Measurements from ENCODE around the gene ILRUN. TPM values are rescaled to one million over a fixed set of nuclear protein-coding genes. Genes with fewer than 3 reads are reported as not detected.

ILRUN gene
- total and polyA plus RNA-seq, 9 of the 15 experiments (the other 6 are each of a cell fraction or from before 2014, with no cell fraction given) = 24.9 to 78.9 (median 53.4) TPM

DNA sequence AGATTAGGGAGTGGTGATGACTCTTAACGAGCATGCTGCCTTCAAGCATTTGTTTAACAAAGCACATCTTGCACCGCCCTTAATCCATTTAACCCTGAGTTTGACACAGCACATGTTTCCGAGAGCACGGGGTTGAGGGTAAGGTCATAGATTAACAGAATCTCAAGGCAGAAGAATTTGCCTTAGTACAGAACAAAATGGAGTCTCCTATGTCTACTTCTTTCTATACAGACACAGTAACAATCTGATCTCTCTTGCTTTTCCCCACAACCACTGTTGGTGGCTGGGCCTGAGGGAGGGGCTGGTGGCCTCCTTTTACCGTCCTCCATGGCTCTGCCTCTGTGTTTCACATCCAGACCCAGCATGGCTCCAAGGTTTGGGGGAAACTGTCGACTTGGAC, 23.6 kb upstream of the ILRUN start (continued):
- TF ChIP-seq, protein P1, sequence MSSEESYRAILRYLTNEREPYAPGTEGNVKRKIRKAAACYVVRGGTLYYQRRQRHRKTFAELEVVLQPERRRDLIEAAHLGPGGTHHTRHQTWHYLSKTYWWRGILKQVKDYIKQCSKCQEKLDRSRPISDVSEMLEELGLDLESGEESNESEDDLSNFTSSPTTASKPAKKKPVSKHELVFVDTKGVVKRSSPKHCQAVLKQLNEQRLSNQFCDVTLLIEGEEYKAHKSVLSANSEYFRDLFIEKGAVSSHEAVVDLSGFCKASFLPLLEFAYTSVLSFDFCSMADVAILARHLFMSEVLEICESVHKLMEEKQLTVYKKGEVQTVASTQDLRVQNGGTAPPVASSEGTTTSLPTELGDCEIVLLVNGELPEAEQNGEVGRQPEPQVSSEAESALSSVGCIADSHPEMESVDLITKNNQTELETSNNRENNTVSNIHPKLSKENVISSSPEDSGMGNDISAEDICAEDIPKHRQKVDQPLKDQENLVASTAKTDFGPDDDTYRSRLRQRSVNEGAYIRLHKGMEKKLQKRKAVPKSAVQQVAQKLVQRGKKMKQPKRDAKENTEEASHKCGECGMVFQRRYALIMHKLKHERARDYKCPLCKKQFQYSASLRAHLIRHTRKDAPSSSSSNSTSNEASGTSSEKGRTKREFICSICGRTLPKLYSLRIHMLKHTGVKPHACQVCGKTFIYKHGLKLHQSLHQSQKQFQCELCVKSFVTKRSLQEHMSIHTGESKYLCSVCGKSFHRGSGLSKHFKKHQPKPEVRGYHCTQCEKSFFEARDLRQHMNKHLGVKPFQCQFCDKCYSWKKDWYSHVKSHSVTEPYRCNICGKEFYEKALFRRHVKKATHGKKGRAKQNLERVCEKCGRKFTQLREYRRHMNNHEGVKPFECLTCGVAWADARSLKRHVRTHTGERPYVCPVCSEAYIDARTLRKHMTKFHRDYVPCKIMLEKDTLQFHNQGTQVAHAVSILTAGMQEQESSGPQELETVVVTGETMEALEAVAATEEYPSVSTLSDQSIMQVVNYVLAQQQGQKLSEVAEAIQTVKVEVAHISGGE (CRISPR knock-in tag; IDR thresholded peaks at IDR 0.05) = 0 out of 6 replicates have a peak, but pooled peaks of 1 of the 3 experiments have one; percentile 56
- TF ChIP-seq TCFL5 (CRISPR knock-in tag; conservative IDR thresholded peaks at IDR 0.05) (peak; percentile 86), MAFG (tag; conservative IDR thresholded peaks at IDR 0.05) (peak; percentile 55), ZNF707 (CRISPR knock-in tag; conservative IDR thresholded peaks at IDR 0.05) (peak; percentile 65), KLF6 (CRISPR knock-in tag; IDR thresholded peaks at IDR 0.05; ENCODE audit: borderline replicate concordance) (peak; percentile 96), DPF2 (IDR thresholded peaks at IDR 0.05) (0 out of 2 replicates have a peak, but pooled peaks have one; percentile 17), MECOM (CRISPR knock-in tag; IDR thresholded peaks at IDR 0.05) (peak; percentile 92), ZNF324 (CRISPR knock-in tag; IDR thresholded peaks at IDR 0.05) (peak; percentile 69), ZNF354B (CRISPR knock-in tag; IDR thresholded peaks at IDR 0.05) (peak; percentile 84), ZNF644 (tag; IDR thresholded peaks at IDR 0.05; ENCODE audit: low read depth) (0 out of 2 replicates have a peak, but pooled peaks have one; percentile 59), NR4A1 (CRISPR knock-in tag; IDR thresholded peaks at IDR 0.05) (peak; percentile 65; the same call in 1 of the 2 replicates), NR4A1 (tag; IDR thresholded peaks at IDR 0.05) (peak; percentile 98), NFXL1 (CRISPR knock-in tag; IDR thresholded peaks at IDR 0.05) (peak; percentile 90), ILK (tag; IDR thresholded peaks at IDR 0.05; ENCODE audit: borderline replicate concordance, low read depth) (peak; percentile 85), SRF (CRISPR knock-in tag; IDR thresholded peaks at IDR 0.05) (peak in 1 of 2 experiments; percentile 62; a peak in 1 of 4 replicates)
- TF ChIP-seq, protein P2, sequence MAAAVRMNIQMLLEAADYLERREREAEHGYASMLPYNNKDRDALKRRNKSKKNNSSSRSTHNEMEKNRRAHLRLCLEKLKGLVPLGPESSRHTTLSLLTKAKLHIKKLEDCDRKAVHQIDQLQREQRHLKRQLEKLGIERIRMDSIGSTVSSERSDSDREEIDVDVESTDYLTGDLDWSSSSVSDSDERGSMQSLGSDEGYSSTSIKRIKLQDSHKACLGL (CRISPR knock-in tag; IDR thresholded peaks at IDR 0.05; ENCODE audit: borderline replicate concordance, poor library complexity, severe bottlenecking) = peak; percentile 67
- TF ChIP-seq, protein P3, sequence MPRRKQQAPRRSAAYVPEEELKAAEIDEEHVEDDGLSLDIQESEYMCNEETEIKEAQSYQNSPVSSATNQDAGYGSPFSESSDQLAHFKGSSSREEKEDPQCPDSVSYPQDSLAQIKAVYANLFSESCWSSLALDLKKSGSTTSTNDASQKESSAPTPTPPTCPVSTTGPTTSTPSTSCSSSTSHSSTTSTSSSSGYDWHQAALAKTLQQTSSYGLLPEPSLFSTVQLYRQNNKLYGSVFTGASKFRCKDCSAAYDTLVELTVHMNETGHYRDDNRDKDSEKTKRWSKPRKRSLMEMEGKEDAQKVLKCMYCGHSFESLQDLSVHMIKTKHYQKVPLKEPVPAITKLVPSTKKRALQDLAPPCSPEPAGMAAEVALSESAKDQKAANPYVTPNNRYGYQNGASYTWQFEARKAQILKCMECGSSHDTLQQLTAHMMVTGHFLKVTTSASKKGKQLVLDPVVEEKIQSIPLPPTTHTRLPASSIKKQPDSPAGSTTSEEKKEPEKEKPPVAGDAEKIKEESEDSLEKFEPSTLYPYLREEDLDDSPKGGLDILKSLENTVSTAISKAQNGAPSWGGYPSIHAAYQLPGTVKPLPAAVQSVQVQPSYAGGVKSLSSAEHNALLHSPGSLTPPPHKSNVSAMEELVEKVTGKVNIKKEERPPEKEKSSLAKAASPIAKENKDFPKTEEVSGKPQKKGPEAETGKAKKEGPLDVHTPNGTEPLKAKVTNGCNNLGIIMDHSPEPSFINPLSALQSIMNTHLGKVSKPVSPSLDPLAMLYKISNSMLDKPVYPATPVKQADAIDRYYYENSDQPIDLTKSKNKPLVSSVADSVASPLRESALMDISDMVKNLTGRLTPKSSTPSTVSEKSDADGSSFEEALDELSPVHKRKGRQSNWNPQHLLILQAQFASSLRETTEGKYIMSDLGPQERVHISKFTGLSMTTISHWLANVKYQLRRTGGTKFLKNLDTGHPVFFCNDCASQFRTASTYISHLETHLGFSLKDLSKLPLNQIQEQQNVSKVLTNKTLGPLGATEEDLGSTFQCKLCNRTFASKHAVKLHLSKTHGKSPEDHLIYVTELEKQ (CRISPR knock-in tag; IDR thresholded peaks at IDR 0.05) = peak; percentile 88
- TF ChIP-seq, protein P4, sequence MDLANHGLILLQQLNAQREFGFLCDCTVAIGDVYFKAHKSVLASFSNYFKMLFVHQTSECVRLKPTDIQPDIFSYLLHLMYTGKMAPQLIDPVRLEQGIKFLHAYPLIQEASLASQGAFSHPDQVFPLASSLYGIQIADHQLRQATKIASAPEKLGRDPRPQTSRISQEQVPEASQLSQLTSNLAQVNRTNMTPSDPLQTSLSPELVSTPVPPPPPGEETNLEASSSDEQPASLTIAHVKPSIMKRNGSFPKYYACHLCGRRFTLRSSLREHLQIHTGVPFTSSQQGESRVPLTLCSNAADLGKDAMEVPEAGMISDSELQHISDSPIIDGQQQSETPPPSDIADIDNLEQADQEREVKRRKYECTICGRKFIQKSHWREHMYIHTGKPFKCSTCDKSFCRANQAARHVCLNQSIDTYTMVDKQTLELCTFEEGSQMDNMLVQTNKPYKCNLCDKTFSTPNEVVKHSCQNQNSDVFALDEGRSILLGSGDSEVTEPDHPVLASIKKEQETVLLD (IDR thresholded peaks at IDR 0.05) = peak; percentile 20; the same call in 1 of the 2 replicates

Data from K562 (cell line).